Measurements from ENCODE around the gene TLE6.

- no peak for TF ChIP-seq POLR2A (IDR thresholded peaks at IDR 0.05)
- no peak for TF ChIP-seq CTCF (IDR thresholded peaks at IDR 0.05)
Observed at GRCh38 chr19:3029065-3029923, 51.9 kb downstream of the TLE6 start, which contains the start of gene TLE2.

Measured in upper lobe of left lung (tissue), 4 donors.